Chondrocyte (in vitro differentiated cells): ENCODE results near the gene ABCA13. TPM values are rescaled to one million over a fixed set of nuclear protein-coding genes. Genes with fewer than 3 reads are reported as not detected.

Experiments
- DNase-seq: peaks from one replicate; pipeline ENCODE4 v3.0.0; 2021; ENCODE audit warnings: mixed read lengths, low spot score
- H3K27ac Mint-ChIP-seq: one replicate; pipeline ENCODE4 v1.8.0; 2021; ENCODE audit warnings: mild to moderate bottlenecking, moderate library complexity, mixed read lengths; ENCODE audit not compliant: unreplicated experiment
- H3K27me3 Mint-ChIP-seq: 2 replicates; pipeline ENCODE4 v1.8.0; 2021; ENCODE audit warnings: low read depth, mixed read lengths
- H3K36me3 Mint-ChIP-seq: 2 replicates; pipeline ENCODE4 v1.8.0; 2021; ENCODE audit warnings: low read depth, mixed read lengths
- H3K4me1 Mint-ChIP-seq: 2 replicates; pipeline ENCODE4 v1.8.0; 2021; ENCODE audit warnings: low read depth, mild to moderate bottlenecking, mixed read lengths
- H3K4me3 Mint-ChIP-seq: one replicate; pipeline ENCODE4 v1.8.0; 2021; ENCODE audit warnings: mild to moderate bottlenecking, moderate library complexity, mixed read lengths; ENCODE audit not compliant: unreplicated experiment
- H3K9me3 Mint-ChIP-seq: 2 replicates; pipeline ENCODE4 v1.8.0; 2021; ENCODE audit warnings: low read depth, mixed read lengths
- CTCF ChIP-seq: fragments of 200-600 bp; sonication (generic); IDR thresholded peaks from 2 replicates; pipeline ENCODE4 v1.5.0; 2021; ENCODE audit warnings: antibody characterized with exemption, mild to moderate bottlenecking, moderate library complexity
- total RNA-seq: library from RNA; stranded (reverse); gene quantifications from 3 replicates; pipeline ENCODE4 v1.2.1, GENCODE V29; 2021

ABCA13 gene
- total RNA-seq, 1 donor from 2014 or later = 0.07 TPM

GRCh38 chr7:48387932-48388331, 216.7 kb downstream of the ABCA13 start:
- H3K4me3 Mint-ChIP-seq = no peak overlapping the region

GRCh38 chr7:48388911-48389310, 217.7 kb downstream of the ABCA13 start:
- TF ChIP-seq CTCF = no peak
- H3K4me3 Mint-ChIP-seq = no peak overlapping the region
- DNase-seq = no peak
- peaks cover 22% of the 10 kb centered on the region for H3K27me3 Mint-ChIP-seq
- no peak overlapping the region for H3K27ac Mint-ChIP-seq
- peaks cover 1% of the 10 kb centered on the region for H3K36me3 Mint-ChIP-seq
- H3K4me1 Mint-ChIP-seq = no peaks in the 10 kb centered on the region
- no peaks in the 10 kb centered on the region for H3K9me3 Mint-ChIP-seq

More at GRCh38 chr7:48387932-48388331, 216.7 kb downstream of the ABCA13 start:
- H3K27me3 Mint-ChIP-seq = peaks cover 21% of the 10 kb centered on the region
- no peak for TF ChIP-seq CTCF
- H3K27ac Mint-ChIP-seq = no peak overlapping the region
- no peaks in the 10 kb centered on the region for H3K9me3 Mint-ChIP-seq
- no peak for DNase-seq
- H3K4me1 Mint-ChIP-seq = no peaks in the 10 kb centered on the region
- peaks cover under 1% of the 10 kb centered on the region for H3K36me3 Mint-ChIP-seq

GRCh38 chr7:48389977-48390376, 218.7 kb downstream of the ABCA13 start:
- H3K4me3 Mint-ChIP-seq = no peak overlapping the region
- H3K9me3 Mint-ChIP-seq = no peaks in the 10 kb centered on the region
- no peak overlapping the region for H3K27ac Mint-ChIP-seq
- H3K27me3 Mint-ChIP-seq = peaks cover 22% of the 10 kb centered on the region
- no peaks in the 10 kb centered on the region for H3K4me1 Mint-ChIP-seq
- DNase-seq = no peak
- peaks cover 1% of the 10 kb centered on the region for H3K36me3 Mint-ChIP-seq
- TF ChIP-seq CTCF = no peak

- Mint-ChIP-seq H3K4me3 (no peak overlapping the region), H3K36me3 (peaks cover 1% of the 10 kb centered on the region), H3K27me3 (peaks cover 23% of the 10 kb centered on the region), H3K4me1 (no peaks in the 10 kb centered on the region), H3K9me3 (no peaks in the 10 kb centered on the region), H3K27ac (no peak overlapping the region)
- no peak for DNase-seq
- TF ChIP-seq CTCF = no peak
Observed at GRCh38 chr7:48390388-48391327, 219.4 kb downstream of the ABCA13 start.

GRCh38 chr7:48398191-48398590, 226.9 kb downstream of the ABCA13 start:
- Mint-ChIP-seq H3K27ac (no peak overlapping the region), H3K4me3 (no peak overlapping the region), H3K36me3 (no peaks in the 10 kb centered on the region), H3K9me3 (no peaks in the 10 kb centered on the region), H3K27me3 (peaks cover 1% of the 10 kb centered on the region), H3K4me1 (no peaks in the 10 kb centered on the region)
- no peak for TF ChIP-seq CTCF
- no peak for DNase-seq
